HG03439 (cell line): ENCODE measurements around the gene MICAL3.
"Not testable (repeated sequence)": the region's sequence is repeated elsewhere in the genome, so short reads cannot be mapped to it uniquely, and the experiment has no call there.

Source experiments
- ATAC-seq: cut with Tn5 transposase; IDR thresholded peaks from one replicate; pipeline ENCODE4 v1.9.1; 2021; ENCODE audit warnings: mild to moderate bottlenecking, moderate library complexity; ENCODE audit not compliant: unreplicated experiment

MICAL3 gene

GRCh38 chr22:18001894-18002315 lies 22.5 kb downstream of the MICAL3 start:
- ATAC-seq = not testable (repeated sequence)

- peak; percentile 41 for ATAC-seq
These were observed 23.1 kb downstream of the MICAL3 start for GRCh38 chr22:18001040-18001893.

- no peak for ATAC-seq
These were observed 23.8 kb downstream of the MICAL3 start for GRCh38 chr22:18000441-18001039.

DNA sequence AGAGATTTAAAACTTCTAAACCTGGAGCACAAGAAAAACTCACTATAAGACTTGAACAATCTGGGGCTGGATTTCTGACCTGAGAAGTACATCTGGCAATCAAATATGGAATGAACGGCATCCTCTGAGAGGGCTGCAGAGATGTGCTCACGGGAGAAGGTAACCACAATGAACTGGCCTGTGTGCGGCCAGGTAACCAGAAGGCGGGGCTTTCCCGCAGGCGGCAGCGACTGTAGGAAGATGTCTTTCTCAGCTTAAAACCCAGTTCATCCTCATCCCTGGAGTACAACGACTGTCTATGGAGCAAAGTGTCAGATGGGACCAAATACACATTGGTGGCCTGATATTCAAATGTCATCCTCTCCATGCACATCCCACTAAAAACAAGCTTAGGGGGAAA lies 24.5 kb downstream of the MICAL3 start:
- ATAC-seq = no peak

GRCh38 chr22:17998913-17999312 lies 25.4 kb downstream of the MICAL3 start:
- ATAC-seq = no peak

GRCh38 chr22:17997456-17997855 lies 26.9 kb downstream of the MICAL3 start:
- ATAC-seq = no peak

- not testable (repeated sequence) for ATAC-seq
These were observed 29.1 kb downstream of the MICAL3 start for GRCh38 chr22:17995256-17995655.

DNA sequence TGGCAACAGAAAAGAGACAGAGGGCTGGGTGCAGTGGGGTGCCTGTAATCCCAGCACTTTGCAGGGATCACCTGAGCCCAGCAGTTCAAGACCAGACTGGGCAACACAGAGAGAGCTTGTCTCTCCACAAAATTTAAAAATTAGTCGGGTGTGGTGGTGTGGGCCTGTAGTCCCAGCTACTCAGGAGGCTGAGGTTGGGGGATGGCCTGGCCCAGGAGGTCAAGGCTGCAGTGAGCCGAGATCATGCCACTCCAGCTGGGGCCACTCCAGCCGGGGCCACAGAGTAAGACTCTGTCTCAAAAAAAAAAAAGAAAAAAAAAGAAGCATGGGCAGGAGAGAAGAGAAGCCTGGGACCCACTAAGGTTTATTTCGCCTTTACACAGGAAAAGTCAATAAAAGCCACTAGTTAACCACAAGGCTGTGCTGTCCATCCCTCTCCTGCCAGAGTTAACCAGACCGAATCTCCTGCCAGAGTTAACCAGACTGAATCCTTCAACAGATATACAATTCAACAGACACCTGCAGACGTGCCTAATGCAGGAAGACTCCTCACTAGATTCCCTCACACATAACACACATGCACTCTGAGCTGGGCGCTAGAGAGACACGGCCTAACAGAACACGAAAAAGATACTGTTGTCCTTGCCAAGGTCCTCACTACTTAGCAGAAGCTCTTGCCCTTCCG lies 29.8 kb downstream of the MICAL3 start:
- no peak for ATAC-seq

DNA sequence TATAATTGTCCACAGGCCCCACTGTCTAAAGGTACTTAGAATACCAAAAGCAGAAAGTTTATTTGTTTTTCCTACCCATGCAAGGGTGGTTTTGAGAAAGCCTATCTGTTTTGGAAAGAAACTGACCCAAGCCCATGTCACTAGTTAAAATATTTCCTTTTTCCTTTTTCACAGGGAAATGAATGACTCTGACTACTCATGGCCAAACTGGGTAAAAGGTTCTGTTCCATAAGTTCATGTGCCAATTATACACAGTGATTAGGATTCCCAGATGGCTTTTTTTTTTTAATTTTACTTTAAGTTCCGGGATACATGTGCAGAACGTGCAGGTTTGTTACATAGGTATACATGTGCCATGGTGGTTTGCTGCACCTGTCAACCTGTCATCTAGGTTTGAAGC lies 31.4 kb downstream of the MICAL3 start:
- ATAC-seq = not testable (repeated sequence)

- not testable (repeated sequence) for ATAC-seq
These were observed 32.4 kb downstream of the MICAL3 start for GRCh38 chr22:17991992-17992391.

DNA sequence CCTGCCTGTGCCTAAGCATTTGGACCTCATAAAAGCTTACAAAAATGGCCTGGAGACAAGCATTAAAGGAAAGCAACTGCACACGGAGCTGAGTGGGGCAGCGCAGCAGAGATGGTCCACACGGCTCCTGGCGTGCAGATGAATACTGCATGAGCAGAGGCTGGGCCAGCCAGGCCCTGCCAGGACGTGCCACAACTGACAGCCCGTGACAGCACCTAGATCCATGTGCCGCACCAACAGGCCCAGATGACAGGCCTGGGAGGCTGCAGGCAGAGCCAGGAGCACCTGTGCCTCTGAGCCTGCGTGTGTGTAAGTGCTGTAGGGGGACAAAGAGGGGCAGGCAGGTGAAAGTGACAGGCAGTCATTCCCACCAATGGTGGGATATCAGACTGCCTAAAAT lies 33.4 kb downstream of the MICAL3 start:
- ATAC-seq = no peak

DNA sequence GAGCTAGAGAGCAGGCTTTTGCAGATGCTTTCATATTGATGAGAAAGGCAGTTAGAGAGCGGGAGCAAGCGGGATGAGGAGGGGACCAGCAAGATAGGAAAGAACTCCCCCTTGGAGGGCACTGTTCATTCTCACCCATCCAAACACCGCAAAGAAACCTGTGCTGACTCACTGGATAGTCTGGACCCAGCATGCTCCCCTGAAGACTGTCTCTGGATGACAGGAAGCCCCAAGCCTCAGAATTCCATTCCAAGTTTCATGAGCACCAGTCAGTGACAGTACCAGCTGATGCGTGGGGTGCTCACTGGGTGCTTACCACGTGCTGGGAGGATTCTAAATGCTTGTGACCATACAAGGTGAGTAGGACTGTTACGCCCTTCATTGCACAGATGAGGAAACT lies 34.2 kb downstream of the MICAL3 start:
- ATAC-seq = no peak

DNA sequence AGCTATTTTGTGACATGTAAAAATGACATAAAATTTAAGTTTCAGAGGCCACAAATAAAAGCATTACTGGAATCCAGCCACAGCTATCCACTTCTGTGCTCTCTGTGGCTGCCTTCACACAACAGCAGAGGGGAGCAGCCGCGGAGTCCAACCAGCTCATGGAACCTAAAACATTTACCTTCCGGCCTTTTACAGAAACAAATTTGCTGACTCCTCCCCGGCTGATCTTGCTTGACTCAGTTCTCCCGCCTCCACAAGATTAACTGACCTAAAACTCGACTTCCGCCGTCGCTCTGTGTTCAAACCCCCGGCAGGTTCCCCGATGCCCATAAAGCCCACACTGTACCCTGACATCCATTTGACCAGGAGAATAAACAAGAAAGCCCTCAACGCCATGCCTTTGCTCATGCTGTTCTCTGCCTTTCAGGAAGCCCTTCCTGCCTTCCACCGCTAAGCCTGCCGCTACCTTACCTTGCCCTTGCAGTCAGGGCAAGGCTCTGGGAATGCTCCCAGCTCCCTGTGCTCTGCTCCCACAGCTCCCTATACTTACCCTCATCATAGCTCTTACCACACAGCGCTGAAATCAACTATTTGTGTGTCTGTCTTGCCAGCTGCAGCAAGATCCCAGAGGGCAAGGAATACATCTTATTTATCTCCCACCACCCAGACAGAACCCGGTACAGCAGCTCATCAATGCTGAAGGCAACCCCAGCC lies 35.4 kb downstream of the MICAL3 start:
- ATAC-seq = no peak

DNA sequence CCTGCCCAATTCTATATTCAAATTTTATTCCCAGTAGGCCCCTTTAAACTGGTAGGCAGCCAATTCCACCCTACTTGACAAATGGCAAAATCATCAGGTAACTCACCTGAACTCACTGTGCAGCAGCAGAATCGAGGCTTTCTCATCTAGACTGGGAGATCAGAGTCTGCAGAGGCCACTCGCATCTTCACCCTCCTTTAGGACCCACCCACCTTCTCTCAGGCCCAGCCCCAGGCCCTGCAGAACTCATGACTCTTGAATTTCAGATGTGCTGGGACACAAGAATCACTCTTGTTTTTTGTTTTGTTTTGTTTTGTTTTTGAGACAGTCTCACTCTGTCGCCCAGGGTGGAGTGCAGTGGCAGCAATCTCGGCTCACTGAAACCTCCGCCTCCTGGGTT lies 38.8 kb downstream of the MICAL3 start:
- ATAC-seq = no peak

DNA sequence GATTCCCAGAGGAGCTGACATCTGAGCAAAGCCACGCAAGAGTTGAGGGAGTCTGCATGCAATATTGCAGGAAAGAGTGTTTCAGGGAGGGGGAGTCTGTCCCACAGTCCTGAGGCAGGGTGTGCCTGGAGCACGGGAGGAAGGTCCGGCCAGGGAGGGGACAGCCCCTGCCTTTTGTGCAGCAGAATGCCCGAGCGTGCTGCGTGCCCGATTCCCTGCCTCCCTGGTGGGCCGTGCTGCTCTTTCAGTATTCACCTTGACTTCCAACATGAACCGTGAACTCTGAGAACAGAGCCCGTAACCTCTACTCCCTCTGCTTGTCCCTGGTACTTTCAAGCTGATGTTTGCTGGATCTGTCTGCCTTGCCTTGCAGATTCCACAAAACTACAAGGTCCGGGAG lies 39.3 kb downstream of the MICAL3 start:
- not testable (repeated sequence) for ATAC-seq

DNA sequence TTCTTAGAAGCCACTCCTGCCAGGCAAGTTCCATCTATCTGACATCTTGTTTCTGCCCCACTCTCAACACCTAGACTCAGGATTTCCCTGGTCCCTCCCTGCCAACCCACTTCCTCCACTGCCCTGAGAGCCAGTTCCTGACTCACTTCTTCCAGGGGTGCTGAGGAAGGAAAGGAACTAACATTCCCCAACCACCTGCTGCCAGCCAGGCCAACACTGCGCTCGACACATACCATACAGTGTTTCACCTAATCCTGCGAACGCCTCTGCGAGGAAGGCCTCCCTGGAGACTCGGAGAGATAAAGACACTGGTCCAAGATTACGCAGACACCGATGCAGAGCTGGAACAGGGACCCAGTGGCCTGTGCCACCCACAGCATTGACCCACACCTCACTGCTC lies 40.2 kb downstream of the MICAL3 start:
- ATAC-seq = no peak

- no peak for ATAC-seq
These were observed 41.7 kb downstream of the MICAL3 start for GRCh38 chr22:17982572-17983141.

DNA sequence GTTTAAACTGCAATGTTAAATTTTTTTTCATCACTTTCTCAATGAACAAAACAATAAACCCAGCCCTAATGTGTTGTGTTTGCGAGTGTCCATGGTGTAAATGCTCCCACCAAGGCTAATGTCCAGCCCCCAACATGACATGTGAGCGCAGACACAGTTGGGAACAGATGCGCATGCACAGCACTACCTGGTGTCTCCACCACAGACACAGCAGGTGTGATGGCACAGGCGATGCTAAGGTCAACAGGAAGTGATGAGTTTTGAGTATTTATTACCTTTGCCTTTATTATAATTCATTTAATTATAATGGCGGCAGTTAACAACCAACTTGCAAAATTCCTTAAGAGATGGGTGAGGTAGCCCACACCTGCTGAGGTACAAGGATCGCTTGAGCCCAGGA lies 42.9 kb downstream of the MICAL3 start:
- no peak for ATAC-seq

DNA sequence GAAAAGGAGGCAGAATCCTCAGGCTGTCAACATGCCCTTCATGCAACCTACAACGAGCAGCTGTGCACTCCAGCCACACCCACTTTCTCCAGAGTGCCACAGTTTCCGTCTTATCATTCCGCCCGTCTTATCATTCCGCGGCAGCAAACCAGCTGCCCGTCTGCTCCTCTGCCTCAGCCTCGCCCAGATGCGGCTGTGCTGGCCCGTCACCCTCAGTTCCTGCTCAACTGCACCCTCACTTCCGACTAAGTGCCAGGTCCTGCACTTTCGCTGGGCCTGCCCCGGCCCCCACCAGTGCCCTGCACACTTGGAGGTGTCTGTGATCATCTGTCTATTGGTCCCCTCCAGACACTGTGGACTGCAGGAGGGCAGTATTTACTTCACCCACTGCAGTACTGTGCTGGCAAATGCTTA lies 43.7 kb downstream of the MICAL3 start:
- no peak for ATAC-seq

DNA sequence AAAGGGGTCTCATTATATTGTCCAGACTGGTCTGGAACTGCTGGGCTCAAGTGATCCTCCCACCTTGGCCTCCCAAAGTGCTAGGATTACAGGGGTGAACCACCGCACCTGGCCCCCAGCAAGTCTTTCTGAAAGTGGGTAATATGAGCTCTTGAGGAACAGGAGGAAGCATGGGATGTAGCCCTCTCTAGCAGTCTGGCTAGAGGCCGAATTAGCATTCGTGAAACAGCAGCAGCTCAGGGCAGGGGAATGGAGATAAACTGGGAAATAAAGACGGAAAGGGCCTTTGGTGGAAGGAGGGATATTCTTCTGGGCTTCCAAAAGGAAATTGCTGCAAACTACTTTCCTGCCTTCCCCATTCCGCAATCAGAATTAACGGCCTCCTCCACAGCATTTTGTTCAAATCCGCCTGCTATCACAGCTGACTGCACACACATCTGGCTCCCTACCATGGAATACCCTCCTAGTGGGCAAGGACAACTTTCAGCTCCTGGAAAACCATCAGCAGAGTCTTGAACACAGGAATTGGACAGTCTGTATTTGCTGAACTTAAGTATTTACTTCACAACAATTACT lies 44.3 kb downstream of the MICAL3 start:
- no peak for ATAC-seq

DNA sequence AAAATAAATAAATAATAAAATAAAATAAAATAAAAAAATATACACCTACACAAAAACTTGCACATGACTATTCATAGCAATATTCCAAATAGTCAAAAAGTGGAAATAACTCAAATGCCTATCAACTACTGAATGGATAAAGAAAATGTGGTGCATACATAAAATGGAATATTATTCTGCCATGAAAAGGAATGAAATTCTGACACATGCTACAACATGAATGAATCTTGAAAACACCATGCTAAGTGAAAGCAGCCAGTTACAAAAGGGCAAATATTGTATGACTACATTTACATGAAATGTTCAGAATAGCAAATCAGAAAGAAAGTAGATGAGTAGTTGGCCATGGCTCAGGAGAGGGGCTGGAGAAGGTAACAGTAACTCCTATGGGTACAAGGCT lies 46.3 kb downstream of the MICAL3 start:
- no peak for ATAC-seq
